Measurements from ENCODE around the gene FRMPD2. TPM values are rescaled to one million over a fixed set of nuclear protein-coding genes. Genes with fewer than 3 reads are reported as not detected.

The FRMPD2 gene
- total RNA-seq, 1 experiment from 2014 or later = 0.30 TPM

GRCh38 chr10:48306265-48306869 is 31.9 kb upstream of the FRMPD2 start, which contains the start of gene MAPK8 (continued):
- no peak for TF ChIP-seq ZNF274 (IDR thresholded peaks at IDR 0.05; ENCODE audit: low read depth, low read length)
- TF ChIP-seq MAX (IDR thresholded peaks at IDR 0.05) = peak; percentile 98
- TF ChIP-seq SRF (IDR thresholded peaks at IDR 0.05; ENCODE audit: low read depth) = no peak
- no peak for TF ChIP-seq POLR2A (IDR thresholded peaks at IDR 0.05; ENCODE audit: borderline replicate concordance, extremely low read depth, insufficient read depth, insufficient read length)
- no peak for TF ChIP-seq ELF1 (IDR thresholded peaks at IDR 0.05; ENCODE audit: borderline replicate concordance, low read depth)
- peak; percentile 40 for TF ChIP-seq ZFX (IDR thresholded peaks at IDR 0.05)
- peak; percentile 43; the same call in 1 of the 2 replicates for TF ChIP-seq SP1 (IDR thresholded peaks at IDR 0.05; ENCODE audit: low read depth)

GRCh38 chr10:48305905-48306264 is 31.4 kb upstream of the FRMPD2 start:
- H3K4me3 ChIP-seq (replicated peaks in 1 of 2; ENCODE audit: low read depth in 1 of 2, low read length in 2 of 2) = peak overlapping the region; percentile 22 to 24; a peak in 2 of 4 replicates
- TF ChIP-seq RAD21 (IDR thresholded peaks at IDR 0.05; ENCODE audit: low read depth) (no peak), CTCF (IDR thresholded peaks at IDR 0.05 in 2 of 3, conservative IDR thresholded peaks at IDR 0.05 in 1 of 3; ENCODE audit: borderline replicate concordance in 1 of 3, insufficient read depth in 1 of 3, low read depth in 2 of 3, low read length in 2 of 3) (no peak), ZNF274 (IDR thresholded peaks at IDR 0.05; ENCODE audit: low read depth, low read length) (no peak), YY1 (IDR thresholded peaks at IDR 0.05; ENCODE audit: extremely low read depth, insufficient replicate concordance, low read depth, low read length) (no peak), EZH2phosphoT487 (IDR thresholded peaks at IDR 0.05; ENCODE audit: borderline replicate concordance) (no peak), JUND (IDR thresholded peaks at IDR 0.05) (no peak), SRF (IDR thresholded peaks at IDR 0.05; ENCODE audit: low read depth) (no peak), POLR2AphosphoS5 (IDR thresholded peaks at IDR 0.05; ENCODE audit: low read depth, low read length) (no peak), SP1 (IDR thresholded peaks at IDR 0.05; ENCODE audit: low read depth) (no peak)
- ChIA-PET CTCF (interaction anchor here (1.4 kb wide), 1 partner anchor 15 kb away, joined by 4 read pairs; no protein-coding TSS in a partner anchor), POLR2A (no interaction called here), RAD21 (ENCODE audit: low non-redundant PET in 1 of 2, low total read pairs in 2 of 2, uncharacterized antibody in 2 of 2, unreplicated experiment in 2 of 2) (no interaction called here)
- ATAC-seq (no peak), DNase-seq (ENCODE audit: low read depth, low spot score) (no peak)
- intact Hi-C loops (cut with micrococcal nuclease) = no loop called here
- BruUV-seq (replicated peaks) = no TSS peak
- H3K4me2 ChIP-seq (ENCODE audit: low read length) = peak overlapping the region; percentile 89
- peaks cover 34% of the 10 kb centered on the region for H3K79me2 ChIP-seq (ENCODE audit: insufficient read depth, low read length)
- H3K9me2 ChIP-seq (ENCODE audit: insufficient read depth) = no peaks in the 10 kb centered on the region
- no peaks in the 10 kb centered on the region for H3K36me3 ChIP-seq (ENCODE audit: control insufficient read depth in 1 of 2, insufficient read depth in 2 of 2, low read length in 2 of 2)
- H3K4me1 ChIP-seq (ENCODE audit: control insufficient read depth in 1 of 2, insufficient read depth in 2 of 2, low read length in 2 of 2) = peaks cover 28 to 43% of the 10 kb centered on the region in 2 experiments
- no peaks in the 10 kb centered on the region for H3K27me3 ChIP-seq (ENCODE audit: insufficient read depth, low read length)
- H3K9me3 ChIP-seq (ENCODE audit: control insufficient read depth in 1 of 2, insufficient read depth in 1 of 2, low read depth in 1 of 2, low read length in 2 of 2) = no peaks in the 10 kb centered on the region
- peak overlapping the region; percentile 85 for H2AFZ ChIP-seq (ENCODE audit: low read depth, low read length, poor library complexity, severe bottlenecking)
- peak overlapping the region; percentile 39 for H3K27ac ChIP-seq (ENCODE audit: low read depth, low read length)
- peaks cover 4% of the 10 kb centered on the region; the same call in 1 of the 2 replicates for H4K20me1 ChIP-seq (ENCODE audit: insufficient read depth)
- peak overlapping the region; percentile 18; the same call in 1 of the 2 replicates for H3K9ac ChIP-seq (ENCODE audit: low read length)
